ENCODE data around the gene RAB11B.
"Not testable (repeated sequence)": the region's sequence is repeated elsewhere in the genome, so short reads cannot be mapped to it uniquely, and the experiment has no call there.

RAB11B gene

GRCh38 chr19:8393871-8394250 is 3.7 kb downstream of the RAB11B start:
- DNase-seq (ENCODE audit: low read depth in 3 of 3), result no peak

- DNase-seq (ENCODE audit: low read depth in 3 of 3), result no peak
Observed at GRCh38 chr19:8395621-8396082, 5.5 kb downstream of the RAB11B start.

GRCh38 chr19:8396185-8396562 is 6.0 kb downstream of the RAB11B start:
- DNase-seq (ENCODE audit: low read depth in 3 of 3), result no peak

DNA sequence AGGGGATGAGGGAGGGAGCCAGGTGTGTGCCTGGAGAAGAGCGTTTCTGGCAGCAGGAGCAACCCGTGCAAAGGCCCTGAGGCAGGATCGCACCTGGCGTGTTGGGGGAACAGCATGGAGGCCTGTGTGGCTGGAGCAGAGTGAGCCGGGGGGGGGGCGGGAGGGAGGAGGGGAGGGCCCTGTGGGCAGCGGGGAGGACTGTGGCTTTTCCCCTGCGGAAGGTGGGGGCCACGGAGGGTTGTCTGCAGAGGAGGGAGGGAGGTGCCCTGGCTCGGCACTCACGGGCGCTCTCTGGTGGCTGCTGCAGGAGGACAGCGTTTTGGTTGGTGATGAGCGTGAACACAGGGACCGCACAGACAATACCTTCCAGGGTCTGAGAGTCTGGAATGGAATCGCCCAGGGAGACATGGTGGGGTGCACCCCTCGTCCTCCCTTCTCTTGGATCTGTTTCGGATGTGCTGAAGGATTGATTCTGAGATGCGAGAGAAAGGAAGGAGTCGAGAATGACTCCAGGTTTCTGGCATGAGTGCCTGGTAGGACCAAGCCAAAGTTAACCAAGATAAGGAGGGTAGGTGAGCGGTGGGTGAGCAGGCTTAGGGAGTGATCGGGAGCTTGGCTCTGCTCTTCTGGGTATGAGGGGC is 6.5 kb downstream of the RAB11B start:
- DNase-seq (ENCODE audit: low read depth in 3 of 3), result peak; percentile 45 to 64 (median 57)

- DNase-seq (ENCODE audit: low read depth in 3 of 3), result no peak
Observed at GRCh38 chr19:8397271-8397670, 7.1 kb downstream of the RAB11B start.

DNA sequence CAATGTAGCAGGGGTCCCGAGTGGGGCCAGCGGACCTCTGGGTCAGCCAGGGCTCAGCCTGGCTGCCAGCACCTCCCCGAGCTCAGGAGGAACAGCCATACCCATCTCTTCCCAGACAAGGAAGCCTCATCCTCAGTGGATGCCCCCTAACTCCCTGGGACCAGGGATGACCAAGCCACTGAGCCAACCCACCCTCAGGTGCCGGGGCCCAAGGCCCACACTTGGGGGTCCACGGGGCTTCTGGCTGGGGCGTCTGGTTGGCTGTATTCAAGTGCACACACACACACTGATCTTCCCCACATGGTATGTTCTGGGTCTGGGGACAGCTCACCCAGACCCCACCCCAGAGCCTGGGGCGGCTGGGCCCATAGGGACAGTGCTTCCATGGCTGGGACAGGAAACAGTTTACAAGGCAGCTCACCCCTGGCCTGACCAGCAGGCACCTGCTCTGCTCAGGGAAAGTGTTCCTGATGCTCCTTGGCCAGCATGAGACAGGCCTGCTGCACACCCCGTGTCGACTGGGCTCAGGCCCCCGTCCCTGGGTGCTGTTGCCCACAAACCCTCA is 7.7 kb downstream of the RAB11B start:
- DNase-seq (ENCODE audit: low read depth in 3 of 3), result no peak

GRCh38 chr19:8398311-8398771 is 8.2 kb downstream of the RAB11B start:
- no peak for DNase-seq (ENCODE audit: low read depth in 3 of 3)

- DNase-seq (ENCODE audit: low read depth in 3 of 3), result no peak
Observed at GRCh38 chr19:8399681-8400188, 9.6 kb downstream of the RAB11B start.

- no peak for DNase-seq (ENCODE audit: low read depth in 3 of 3)
Observed at GRCh38 chr19:8401981-8402411, 11.8 kb downstream of the RAB11B start.

GRCh38 chr19:8403098-8403819 is 13.1 kb downstream of the RAB11B start:
- no peak for DNase-seq (ENCODE audit: low read depth in 3 of 3)

- no peak for DNase-seq (ENCODE audit: low read depth in 3 of 3)
Observed at GRCh38 chr19:8403820-8404109, 13.6 kb downstream of the RAB11B start.

DNA sequence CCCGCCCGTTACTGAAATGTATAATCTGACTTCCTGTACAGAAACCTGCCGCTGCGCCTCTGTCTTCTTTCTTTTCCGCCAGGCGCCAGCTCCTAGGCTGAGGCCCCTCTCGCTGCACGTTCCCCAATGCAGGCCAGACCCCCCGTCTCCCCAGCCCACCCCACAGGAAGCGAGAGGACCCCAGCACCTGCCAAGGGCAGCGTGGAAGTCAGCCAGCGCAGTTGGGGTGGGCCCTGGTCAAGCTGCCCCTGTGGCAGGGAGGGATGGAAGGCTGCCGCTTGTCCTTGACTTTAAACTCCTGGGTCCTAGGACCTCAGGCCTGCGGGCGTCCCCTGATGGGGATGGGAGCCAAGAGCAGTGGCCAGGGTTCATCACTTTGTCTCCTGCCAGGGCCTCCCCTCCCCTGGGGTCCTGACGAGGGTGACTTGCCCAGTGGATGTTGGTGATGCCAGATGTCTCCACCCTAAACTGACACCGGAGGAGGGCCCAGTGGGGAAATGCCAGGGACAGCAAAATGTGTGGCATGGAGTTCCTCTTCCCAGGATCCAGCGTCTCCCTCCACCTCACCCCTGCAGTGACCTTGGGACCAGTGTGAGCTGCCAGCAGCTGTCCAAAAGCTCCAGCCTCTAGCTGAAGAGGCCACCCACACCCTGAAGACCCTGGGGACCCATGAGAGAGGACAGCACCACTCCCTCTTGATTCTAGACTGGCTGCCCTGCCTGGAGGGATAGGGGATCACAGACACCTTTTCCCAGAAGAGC is 14.4 kb downstream of the RAB11B start:
- no peak for DNase-seq (ENCODE audit: low read depth in 3 of 3)

GRCh38 chr19:8410718-8411117 is 20.6 kb downstream of the RAB11B start:
- DNase-seq (ENCODE audit: low read depth in 3 of 3), result not testable (repeated sequence)

DNA sequence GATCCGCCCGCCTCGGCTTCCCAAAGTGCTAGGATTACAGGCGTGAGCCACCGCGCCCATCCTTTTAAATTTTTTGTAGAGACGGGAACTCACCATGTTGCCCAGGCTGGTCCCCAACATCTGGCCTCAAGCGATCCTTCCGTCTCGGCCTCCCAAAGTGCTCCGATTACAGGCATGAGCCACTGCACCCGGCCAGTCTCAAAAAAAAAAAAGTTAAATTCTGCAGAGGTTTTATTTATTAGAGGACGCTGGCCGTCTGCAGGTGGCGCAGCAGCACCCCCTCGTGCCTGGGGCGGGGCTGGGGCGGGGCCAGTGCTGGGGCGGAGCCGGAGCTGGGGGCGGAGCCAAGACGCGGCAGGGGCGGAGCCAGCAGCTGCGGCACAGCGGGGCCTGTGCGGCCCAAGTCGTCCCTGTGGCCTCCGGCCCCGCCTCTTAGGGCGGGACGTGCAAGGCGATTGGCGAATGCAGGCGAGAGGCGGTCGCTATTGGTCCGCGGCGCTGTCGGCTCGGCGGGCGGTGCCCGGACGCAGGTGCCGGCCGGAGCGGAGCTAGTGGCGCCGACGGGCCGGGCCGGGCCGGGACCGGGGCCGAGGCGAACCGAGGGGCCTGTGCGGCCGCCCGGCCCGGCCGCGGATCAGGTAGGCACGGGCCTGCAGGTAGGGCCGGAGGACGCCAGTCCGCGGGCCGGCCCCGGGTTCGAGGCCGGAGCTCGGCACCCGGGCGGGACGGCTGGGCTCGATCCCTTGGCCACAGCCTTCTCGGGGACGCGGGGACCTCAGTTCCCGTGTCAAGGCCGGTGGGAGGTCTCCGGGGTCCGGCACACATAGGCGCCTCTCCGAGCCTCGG is 22.8 kb downstream of the RAB11B start, which contains the start of gene MARCHF2:
TSS of gene MARCHF2 (plus strand) at position 523 of the 846 bp plus-strand sequence. CDS start 8,536 bp downstream, outside the sequence.
- peak; percentile 87 to 93 (median 90) for DNase-seq (ENCODE audit: low read depth in 3 of 3)

DNA sequence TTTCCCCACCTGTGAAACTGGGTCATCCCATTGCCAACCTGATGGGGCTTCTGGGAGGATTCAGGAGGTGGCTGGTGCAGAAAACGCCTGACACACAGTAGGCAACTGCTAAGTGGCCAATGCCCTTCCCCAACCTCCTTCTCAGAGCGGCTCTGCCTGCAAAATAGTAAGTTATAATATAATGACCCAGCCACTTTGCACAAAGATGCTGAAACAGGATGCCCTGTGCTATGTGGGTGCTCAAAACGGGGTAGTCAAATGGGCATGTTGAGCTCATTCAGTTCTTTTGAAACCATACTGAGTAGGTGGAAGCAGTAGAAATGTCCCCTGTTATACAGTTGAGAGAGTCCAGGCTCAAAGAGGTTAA is 23.5 kb downstream of the RAB11B start:
- no peak for DNase-seq (ENCODE audit: low read depth in 3 of 3)

GRCh38 chr19:8416796-8417195 is 26.6 kb downstream of the RAB11B start:
- DNase-seq (ENCODE audit: low read depth in 3 of 3), result no peak

GRCh38 chr19:8421484-8422461 is 31.6 kb downstream of the RAB11B start:
- no peak for DNase-seq (ENCODE audit: low read depth in 3 of 3)

DNA sequence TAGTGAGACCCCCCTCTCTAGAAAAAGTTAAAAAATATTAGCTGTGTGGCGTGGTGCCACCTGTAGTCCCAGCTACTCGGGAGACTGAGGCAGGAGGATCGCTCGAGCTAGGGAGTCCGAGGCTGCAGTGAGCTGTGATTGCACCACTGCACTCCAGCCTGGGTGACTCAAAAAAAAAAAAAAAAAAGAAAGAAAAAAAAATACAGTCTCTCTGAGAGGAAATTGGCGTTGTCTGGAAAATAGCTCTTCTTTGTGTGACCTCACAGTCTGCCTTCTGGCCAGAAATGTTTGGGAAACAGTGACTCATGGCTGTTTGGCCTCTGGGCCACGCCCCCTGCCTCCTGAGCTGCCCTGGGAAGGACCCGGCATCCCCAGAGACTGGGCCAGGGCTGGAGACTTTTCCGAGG is 33.7 kb downstream of the RAB11B start:
- DNase-seq (ENCODE audit: low read depth in 3 of 3), result no peak

- DNase-seq (ENCODE audit: low read depth in 3 of 3), result not testable (repeated sequence)
Observed at GRCh38 chr19:8425331-8425730, 35.2 kb downstream of the RAB11B start.

DNA sequence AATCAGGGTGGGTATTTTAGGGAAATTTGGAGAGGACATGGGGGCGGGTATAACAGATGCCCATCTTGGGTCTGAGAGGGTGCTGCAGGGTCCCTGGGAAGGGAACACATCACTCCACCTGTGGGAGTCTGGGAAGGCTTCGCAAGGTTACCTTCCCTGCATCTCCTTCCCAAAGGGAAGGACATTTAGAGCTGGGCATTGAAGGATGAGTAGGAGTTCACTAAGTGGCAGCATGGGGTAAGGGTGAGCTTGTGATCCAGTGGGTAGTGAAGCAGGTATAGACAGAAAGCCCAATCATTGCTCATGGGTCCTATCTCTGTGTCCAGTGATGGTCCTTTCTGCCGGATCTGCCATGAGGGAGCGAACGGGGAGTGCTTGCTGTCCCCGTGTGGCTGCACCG is 36.1 kb downstream of the RAB11B start:
- no peak for DNase-seq (ENCODE audit: low read depth in 3 of 3)

All from stimulated activated CD4-positive, alpha-beta T cell treated with anti-CD3 and anti-CD28 coated beads, TNF-alpha, amount 100 ng/mL, for 48 hours (primary cell).